ENCODE results near the gene GNA12.

GNA12 gene

GRCh38 chr7:2844153-2845033 lies at the start of gene GNA12:
Gene GNA12, minus strand, starts transcription at chr7:2844308. Its CDS starts 147 bp downstream, at chr7:2844161.
- DNase-seq, result peak; percentile 99

- DNase-seq, result no peak
Measured at GRCh38 chr7:2893411-2893861, 49.3 kb upstream of the GNA12 start.

- no peak for DNase-seq
Measured at GRCh38 chr7:2892549-2892948, 48.4 kb upstream of the GNA12 start.

GRCh38 chr7:2887816-2888215 lies 43.7 kb upstream of the GNA12 start:
- DNase-seq, result no peak

GRCh38 chr7:2886900-2887299 lies 42.8 kb upstream of the GNA12 start:
- peak; percentile 73 for DNase-seq

GRCh38 chr7:2886391-2886790 lies 42.3 kb upstream of the GNA12 start:
- no peak for DNase-seq

- no peak for DNase-seq
Measured at GRCh38 chr7:2884161-2884560, 40.1 kb upstream of the GNA12 start.

GRCh38 chr7:2883101-2883500 lies 39.0 kb upstream of the GNA12 start:
- DNase-seq, result no peak

GRCh38 chr7:2882111-2882510 lies 38.0 kb upstream of the GNA12 start:
- DNase-seq, result no peak

- DNase-seq, result no peak
Measured at GRCh38 chr7:2880874-2881533, 36.9 kb upstream of the GNA12 start.

GRCh38 chr7:2880051-2880450 lies 35.9 kb upstream of the GNA12 start:
- no peak for DNase-seq

- DNase-seq, result no peak
Measured at GRCh38 chr7:2879354-2879753, 35.2 kb upstream of the GNA12 start.

- no peak for DNase-seq
Measured at GRCh38 chr7:2878306-2878705, 34.2 kb upstream of the GNA12 start.

- no peak for DNase-seq
Measured at GRCh38 chr7:2876031-2876731, 32.1 kb upstream of the GNA12 start.

GRCh38 chr7:2873686-2874551 lies 29.8 kb upstream of the GNA12 start:
- DNase-seq, result peak; percentile 21

- no peak for DNase-seq
Measured at GRCh38 chr7:2873146-2873545, 29.0 kb upstream of the GNA12 start.

- no peak for DNase-seq
Measured at GRCh38 chr7:2872296-2872874, 28.3 kb upstream of the GNA12 start.

- no peak for DNase-seq
Measured at GRCh38 chr7:2870471-2870931, 26.4 kb upstream of the GNA12 start.

GRCh38 chr7:2869981-2870380 lies 25.9 kb upstream of the GNA12 start:
- DNase-seq, result no peak

GRCh38 chr7:2866601-2867000 lies 22.5 kb upstream of the GNA12 start:
- no peak for DNase-seq

- DNase-seq, result peak; percentile 70
Measured at GRCh38 chr7:2864999-2865670, 21.0 kb upstream of the GNA12 start.
